ENCODE results near the gene ZNF821. TPM values are rescaled to one million over a fixed set of nuclear protein-coding genes. Genes with fewer than 3 reads are reported as not detected.

The ZNF821 gene
- total and polyA plus RNA-seq, 2 of the 8 experiments (the other 6 are each of a cell fraction or from before 2014, with no cell fraction given) = 9.5 to 14.1 TPM

DNA sequence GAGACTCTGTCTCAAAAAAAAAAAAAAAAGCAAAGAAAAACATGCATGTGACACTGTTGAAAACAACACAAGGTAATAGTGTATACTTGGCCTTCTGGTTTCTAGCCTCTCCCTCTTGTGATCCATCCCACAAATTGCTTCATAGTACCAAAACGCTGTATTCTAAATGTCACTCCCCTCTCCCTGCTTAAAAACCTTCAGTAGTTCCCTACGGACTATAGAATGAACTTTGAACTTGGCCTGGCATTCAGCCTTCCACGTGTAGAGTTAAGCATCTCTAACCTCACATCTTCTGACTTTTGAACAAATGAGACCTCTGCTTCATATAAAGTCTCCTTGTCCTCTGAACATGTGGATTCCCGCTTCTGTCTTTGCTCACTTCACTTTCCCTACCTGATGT is 5.1 kb downstream of the ZNF821 start (continued):
- TF ChIP-seq, protein P1, sequence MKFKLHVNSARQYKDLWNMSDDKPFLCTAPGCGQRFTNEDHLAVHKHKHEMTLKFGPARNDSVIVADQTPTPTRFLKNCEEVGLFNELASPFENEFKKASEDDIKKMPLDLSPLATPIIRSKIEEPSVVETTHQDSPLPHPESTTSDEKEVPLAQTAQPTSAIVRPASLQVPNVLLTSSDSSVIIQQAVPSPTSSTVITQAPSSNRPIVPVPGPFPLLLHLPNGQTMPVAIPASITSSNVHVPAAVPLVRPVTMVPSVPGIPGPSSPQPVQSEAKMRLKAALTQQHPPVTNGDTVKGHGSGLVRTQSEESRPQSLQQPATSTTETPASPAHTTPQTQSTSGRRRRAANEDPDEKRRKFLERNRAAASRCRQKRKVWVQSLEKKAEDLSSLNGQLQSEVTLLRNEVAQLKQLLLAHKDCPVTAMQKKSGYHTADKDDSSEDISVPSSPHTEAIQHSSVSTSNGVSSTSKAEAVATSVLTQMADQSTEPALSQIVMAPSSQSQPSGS (IDR thresholded peaks at IDR 0.05; ENCODE audit: low read length) = no peak
- no peak for TF ChIP-seq JUND (IDR thresholded peaks at IDR 0.05; ENCODE audit: low read length)
